Measurements from ENCODE around the gene KIAA1671.

The KIAA1671 gene

DNA sequence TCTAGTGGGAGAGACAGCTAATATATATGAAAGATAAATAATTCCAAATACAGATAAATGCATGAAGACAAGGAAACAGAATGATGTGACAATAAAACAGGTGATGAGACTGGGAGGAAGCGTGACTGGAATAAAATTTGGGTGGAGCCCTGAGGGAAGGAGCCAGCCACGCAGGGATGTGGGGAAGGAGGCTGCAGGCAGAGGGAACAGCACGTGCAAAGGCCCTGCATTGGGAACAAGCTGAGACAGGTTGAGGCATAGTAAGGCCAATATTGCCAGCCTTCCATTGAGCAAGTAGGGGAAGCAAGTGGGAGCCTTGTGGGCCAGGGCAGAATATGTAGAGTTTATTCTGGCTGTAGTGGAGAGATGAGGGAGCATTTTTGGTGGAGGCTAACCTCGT is 139.6 kb downstream of the KIAA1671 start:
- DNase-seq (ENCODE audit: low spot score) = no peak

DNA sequence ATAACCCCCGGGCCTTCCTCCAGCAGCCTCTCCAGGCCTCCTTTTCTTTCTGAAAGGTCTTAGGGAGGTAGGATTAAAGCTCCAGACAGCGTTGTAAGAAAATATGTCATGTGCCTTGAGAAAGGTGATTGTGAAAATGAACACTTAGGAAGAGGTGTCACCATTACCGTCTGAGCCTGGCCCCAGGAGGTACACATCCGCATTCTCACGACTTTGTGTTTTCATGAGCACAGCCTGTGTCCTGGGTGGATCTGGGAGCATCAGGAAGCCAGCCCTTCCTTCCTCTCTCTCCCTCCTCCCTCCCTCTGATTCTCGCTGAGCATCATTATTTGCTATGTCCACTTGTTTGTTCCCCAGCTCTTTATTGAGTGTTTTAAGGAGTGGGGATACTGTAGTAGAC is 142.1 kb downstream of the KIAA1671 start:
- DNase-seq (ENCODE audit: low spot score) = no peak

DNA sequence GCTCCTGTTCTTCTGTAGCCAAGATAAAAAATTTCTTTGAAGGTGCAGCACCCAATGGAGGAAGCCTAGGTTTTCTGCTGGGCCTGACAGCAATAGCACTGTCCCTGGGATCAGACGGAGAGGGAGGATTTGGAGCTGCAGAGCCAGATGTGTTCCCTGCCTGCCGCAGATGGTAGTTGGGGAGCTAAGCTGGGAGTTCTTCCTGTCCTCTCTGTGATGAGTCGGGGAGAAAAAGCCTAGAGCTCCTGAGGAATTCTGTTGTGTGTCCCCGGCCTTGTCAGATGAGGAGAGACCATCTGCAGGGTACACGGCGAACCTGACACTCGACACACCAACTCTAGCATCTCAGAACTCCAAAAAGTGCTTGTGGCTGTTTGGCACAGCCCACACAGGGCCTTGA is 143.4 kb downstream of the KIAA1671 start:
- DNase-seq (ENCODE audit: low spot score) = no peak

DNA sequence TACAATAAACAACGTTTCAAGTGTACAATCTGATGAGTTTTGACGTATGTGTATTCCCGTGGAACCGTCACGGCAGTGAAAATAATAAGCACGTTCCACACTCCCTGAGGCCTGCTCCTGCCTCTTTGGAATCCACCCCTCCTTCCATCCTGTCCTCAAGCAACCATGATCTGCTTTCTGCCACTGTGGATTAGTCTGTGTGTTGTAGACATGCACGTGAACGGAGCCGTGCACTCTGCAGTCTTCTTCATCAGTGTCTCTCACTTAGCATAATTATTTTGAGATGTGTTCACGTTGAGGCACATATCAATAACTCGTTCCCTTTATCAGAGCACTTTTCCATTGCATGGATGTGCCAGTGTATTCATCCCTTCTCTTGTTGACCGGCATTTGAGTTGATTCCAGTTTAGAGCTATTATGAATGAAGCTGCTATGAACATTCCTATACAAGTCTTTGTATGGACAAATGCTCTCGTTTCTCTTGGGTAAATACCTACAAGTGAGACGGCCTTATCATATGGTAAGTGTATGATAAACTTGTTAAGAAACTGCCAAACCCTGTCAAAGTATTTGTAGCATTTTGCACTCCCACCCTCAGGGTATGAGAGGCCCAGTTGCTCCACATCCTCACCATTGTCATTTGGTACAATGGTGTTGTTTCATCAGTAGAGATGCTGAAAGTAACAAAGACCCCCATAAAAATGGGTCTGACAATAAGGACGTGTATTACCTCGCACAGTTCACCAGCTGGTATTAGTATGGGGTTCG is 144.3 kb downstream of the KIAA1671 start:
- DNase-seq (ENCODE audit: low spot score) = no peak

DNA sequence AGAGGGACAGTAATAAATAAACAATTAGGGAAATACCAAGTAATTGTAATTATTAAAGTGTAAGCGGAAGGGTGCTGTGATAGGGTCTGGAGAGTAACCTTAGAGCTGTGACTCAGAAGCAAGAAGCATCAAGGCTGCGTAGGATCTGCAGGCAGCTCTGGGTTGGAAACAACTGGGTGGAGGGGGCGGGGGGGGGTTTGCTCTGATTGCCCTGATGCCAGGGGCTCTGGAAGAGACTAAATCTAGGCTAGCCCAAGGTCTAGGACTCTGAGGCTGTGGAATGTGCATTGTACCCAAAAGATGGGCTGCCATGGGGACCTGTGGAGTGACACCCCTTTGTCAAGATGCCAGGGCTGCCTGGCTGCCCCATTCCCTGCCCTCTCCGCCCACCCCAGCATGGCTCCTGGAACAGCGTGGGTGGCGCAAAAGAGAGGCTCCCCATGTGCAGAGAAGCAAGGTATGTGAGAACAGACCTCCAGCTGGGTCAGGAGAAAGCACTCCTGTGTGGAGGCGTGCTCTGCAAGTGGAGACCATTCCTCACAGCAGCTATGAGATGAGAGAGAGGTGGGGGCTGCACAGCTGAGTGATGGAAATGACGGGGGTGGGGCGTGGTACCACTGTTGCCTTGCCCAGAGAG is 146.0 kb downstream of the KIAA1671 start:
- DNase-seq (ENCODE audit: low spot score) = no peak

DNA sequence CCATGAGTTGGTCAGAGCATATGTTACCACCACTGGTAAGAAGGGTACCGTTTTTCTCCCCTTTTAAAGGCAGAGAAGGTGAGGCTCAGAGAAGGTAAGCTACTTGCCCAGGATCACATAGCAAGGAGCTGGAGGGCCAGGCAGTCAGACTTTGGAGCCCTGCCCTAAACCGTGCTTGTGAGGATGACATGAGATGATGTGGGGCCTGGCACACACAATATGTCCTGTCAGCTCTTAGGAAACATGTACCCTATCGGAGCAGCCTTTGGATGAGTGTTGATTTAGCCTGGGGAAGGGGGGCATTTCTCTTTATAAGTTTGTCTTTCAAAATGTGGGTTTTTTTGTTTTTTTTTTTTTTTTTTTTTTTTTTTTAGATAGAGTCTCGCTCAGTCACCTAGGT is 146.7 kb downstream of the KIAA1671 start:
- no peak for DNase-seq (ENCODE audit: low spot score)

- no peak for DNase-seq (ENCODE audit: low spot score)
These were observed 147.9 kb downstream of the KIAA1671 start for GRCh38 chr22:25100402-25100801.

GRCh38 chr22:25100948-25101347 is 148.4 kb downstream of the KIAA1671 start:
- no peak for DNase-seq (ENCODE audit: low spot score)

GRCh38 chr22:25101501-25101900 is 149.0 kb downstream of the KIAA1671 start:
- no peak for DNase-seq (ENCODE audit: low spot score)

DNA sequence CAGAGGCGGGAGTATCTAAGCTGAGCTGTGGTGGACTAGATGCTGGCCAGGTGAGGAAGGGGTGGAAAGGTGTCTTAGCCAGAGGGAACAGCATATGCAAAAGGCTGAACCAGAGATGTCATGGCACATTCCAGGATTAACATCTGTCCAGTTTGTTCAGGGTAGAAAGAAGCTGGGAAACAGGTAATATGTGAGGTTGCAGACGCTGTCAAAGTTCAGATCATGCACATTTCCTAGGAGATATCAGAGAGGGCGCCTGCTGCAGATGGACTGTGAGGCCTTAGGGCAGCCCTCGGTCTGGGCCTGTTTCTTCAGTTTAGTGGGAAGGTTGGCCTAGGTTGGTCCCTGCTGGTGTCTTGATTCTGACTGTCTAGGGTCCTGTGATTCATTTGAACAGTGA is 149.5 kb downstream of the KIAA1671 start:
- DNase-seq (ENCODE audit: low spot score) = no peak

- no peak for DNase-seq (ENCODE audit: low spot score)
These were observed 150.2 kb downstream of the KIAA1671 start for GRCh38 chr22:25102722-25103121.

DNA sequence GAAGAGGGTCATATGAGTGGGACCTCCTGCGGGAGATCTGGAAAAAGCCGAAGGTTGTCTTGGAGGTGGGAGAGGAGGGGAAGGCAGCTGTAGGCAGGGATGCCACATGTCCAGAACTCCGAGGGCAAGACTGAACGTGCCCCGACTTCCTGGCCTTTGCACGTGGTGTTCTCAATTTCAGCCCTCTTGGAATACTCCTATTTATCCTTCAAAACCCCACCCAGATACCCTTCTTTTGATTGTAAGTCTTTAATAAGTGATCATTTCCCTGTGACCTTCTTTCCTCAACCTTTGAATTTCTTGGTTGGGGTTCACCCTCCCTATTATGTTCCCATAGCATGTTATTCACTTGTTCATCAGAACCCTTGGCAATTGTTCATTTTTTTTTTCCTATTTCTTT is 151.9 kb downstream of the KIAA1671 start:
- no peak for DNase-seq (ENCODE audit: low spot score)

GRCh38 chr22:25105817-25106650 is 153.5 kb downstream of the KIAA1671 start:
- no peak for DNase-seq (ENCODE audit: low spot score)

DNA sequence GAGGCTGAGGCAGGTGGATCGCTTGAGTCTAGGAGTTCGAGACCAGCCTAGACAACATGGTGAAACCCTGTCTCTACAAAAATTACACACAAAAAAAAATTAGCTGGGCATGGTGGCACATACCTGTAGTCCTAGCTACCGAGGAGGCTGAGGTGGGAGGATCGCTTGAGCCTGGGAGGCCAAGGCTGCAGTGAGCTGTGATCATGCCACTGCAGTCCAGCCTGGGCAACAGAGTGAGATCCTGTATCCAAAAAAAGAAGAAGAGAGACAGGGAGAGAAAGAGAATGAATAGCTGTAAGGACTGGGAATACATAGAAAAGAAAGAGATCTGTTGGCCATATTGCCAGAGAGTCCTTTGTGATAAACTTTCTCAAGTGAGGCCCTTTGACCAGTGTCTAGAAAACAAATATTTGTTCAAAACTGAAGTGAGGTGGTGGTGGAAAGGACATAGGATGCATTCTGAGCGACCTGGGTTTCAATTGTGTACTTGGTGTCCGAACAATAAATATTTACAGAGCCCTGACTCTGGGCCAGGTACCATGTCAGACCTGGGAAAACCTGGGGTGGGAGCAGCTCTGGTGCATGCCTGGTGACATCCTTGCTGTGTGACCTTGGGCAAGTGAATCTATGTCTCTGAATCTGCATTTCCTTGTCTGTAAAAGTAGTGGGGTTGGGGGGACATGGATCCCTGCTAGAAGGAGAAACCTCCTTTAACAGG is 157.5 kb downstream of the KIAA1671 start:
- DNase-seq (ENCODE audit: low spot score) = no peak

DNA sequence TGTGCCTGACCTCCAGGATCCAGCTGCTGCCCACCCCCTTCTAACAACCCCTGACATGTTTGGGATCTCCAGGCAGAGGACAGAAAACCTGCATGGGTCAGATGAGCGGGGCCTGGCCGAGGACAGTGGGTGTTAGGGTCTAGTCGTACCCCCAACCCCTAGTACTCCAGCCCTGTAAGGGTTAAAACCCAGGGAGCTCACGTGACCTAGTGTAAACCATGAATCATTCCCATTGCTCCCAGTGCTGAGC is 158.0 kb downstream of the KIAA1671 start:
- DNase-seq (ENCODE audit: low spot score) = no peak

- peak; percentile 81 for DNase-seq (ENCODE audit: low spot score)
These were observed 158.5 kb downstream of the KIAA1671 start for GRCh38 chr22:25110846-25111578.

- DNase-seq (ENCODE audit: low spot score) = no peak
These were observed 159.3 kb downstream of the KIAA1671 start for GRCh38 chr22:25111579-25112517.

DNA sequence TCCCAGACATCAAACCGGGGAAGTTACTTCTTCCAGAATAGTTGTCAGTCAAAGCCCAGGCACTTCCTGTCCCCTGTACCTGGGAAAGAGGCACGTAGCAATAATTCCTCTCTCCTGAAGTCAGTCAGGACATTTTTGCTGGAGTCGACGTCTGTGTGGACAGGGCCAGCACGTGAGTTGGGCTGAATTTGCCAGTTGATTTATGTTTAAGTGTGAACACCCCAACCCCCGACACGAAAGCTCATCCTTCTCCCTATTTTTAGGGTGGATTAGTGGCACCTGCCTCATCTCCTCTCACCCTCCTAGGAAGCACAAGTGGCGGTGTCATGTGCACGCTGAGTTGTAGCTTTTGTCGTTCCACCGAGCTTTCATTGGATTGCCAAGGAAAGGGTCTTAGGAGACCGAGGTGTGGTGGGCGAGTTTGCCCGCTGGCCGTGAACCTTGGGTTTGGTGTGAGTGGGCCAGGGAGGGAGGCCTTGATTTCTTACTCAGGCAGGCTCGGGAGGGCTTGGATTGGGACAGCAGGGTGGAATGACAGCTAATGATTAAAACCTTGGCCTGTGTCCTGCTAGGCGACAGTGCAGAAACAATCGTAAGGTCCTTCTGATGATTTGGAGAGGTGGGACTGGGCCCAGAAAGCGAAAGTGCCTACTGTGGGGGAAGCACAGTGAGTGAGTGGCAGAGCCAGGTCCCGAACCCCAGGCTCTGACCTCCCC is 160.2 kb downstream of the KIAA1671 start:
- no peak for DNase-seq (ENCODE audit: low spot score)

- no peak for DNase-seq (ENCODE audit: low spot score)
These were observed 160.8 kb downstream of the KIAA1671 start for GRCh38 chr22:25113316-25113721.

Data from AG08395 (cell line).